K562 (cell line): ENCODE data around the gene ZBTB20. TPM values are rescaled to one million over a fixed set of nuclear protein-coding genes. Genes with fewer than 3 reads are reported as not detected.

Source experiments
- ATAC-seq: fragments of 200-7000 bp; cut with Tn5 transposase; 3 replicates; pipeline ENCODE4 v1.9.1; 2020; ENCODE audit warnings: moderate library complexity
- BruUV-seq: library from RNA; stranded (reverse); fragments of 400-500 nt; replicated peaks from 2 replicates; lab custom pipeline; 2021; lab: Mats Ljungman, UMichigan
- CTCF ChIA-PET: fragments of 300-600 bp; formaldehyde crosslinking; extraction: SDS; loops from one replicate; lab custom pipeline; 2021; ENCODE audit warnings: low intra/inter-chr PET ratio; lab: Yijun Ruan, JAX
- POLR2A ChIA-PET: fragments of 300-600, 350-650 bp; sonication (Branson Sonifier 250); formaldehyde crosslinking; extraction: SDS; loops from one replicate; lab custom pipeline; 2021; ENCODE audit warnings: antibody characterized with exemption, inconsistent platforms; lab: Yijun Ruan, JAX
- DNase-seq, 4 experiments: peaks; one replicate each; pipeline versions ENCODE4 v3.0.0 to v3.0.0-alpha.2; 2011 to 2018; ENCODE audit warnings: low spot score in 3 of 4, mixed read lengths in 3 of 4; ENCODE audit errors: extremely low read depth in 1 of 4
- FAIRE-seq: peaks from 2 replicates; lab custom pipeline; 2011; peaks lifted over from hg19 to GRCh38; lab: Jason Lieb, UNC
- H2AFZ ChIP-seq: 2 replicates; pipeline ENCODE4 v1.6.0; 2011; ENCODE audit warnings: low read depth, low read length, control low read depth, inconsistent platforms
- H3K27ac ChIP-seq: fragments of 200-600 bp; 3 replicates; pipeline ENCODE4 v1.8.0; 2011; ENCODE audit warnings: low read depth, mild to moderate bottlenecking, control low read depth, inconsistent platforms, low read length, moderate library complexity, mixed read lengths; ENCODE audit errors: extremely low read depth
- H3K27me3 ChIP-seq, 2 experiments: fragments of 300-600 bp in 1 of 2; 2 replicates in 1 of 2; 3 replicates in 1 of 2; pipeline versions ENCODE4 v1.6.0 to v1.8.0; 2011; ENCODE audit warnings: inconsistent platforms in 2 of 2, low read length in 2 of 2, mild to moderate bottlenecking in 1 of 2, mixed read lengths in 1 of 2, moderate library complexity in 1 of 2; ENCODE audit not compliant: control insufficient read depth in 2 of 2, insufficient read depth in 2 of 2
- H3K36me3 ChIP-seq: fragments of 300-600 bp; 3 replicates; pipeline ENCODE4 v1.8.0; 2011; ENCODE audit warnings: mild to moderate bottlenecking, low read length, inconsistent platforms; ENCODE audit not compliant: control insufficient read depth, insufficient read depth
- H3K4me1 ChIP-seq, 2 experiments: fragments of 200-600 bp in 1 of 2; replicated peaks in 1 of 2; 2 replicates in 1 of 2; 3 replicates in 1 of 2; pipeline versions ENCODE4 v1.5.1 to v1.8.0; 2011; ENCODE audit warnings: inconsistent platforms in 2 of 2, low read length in 2 of 2, mild to moderate bottlenecking in 1 of 2, mixed read lengths in 1 of 2, moderate library complexity in 1 of 2; ENCODE audit not compliant: control insufficient read depth in 2 of 2, insufficient read depth in 2 of 2
- H3K4me2 ChIP-seq: 2 replicates; pipeline ENCODE4 v1.6.1; 2011; ENCODE audit warnings: low read length, control low read depth, inconsistent platforms, mixed read lengths; ENCODE audit not compliant: insufficient read depth
- H3K4me3 ChIP-seq: fragments of 200-600 bp; sonication (generic), shearing (Covaris generic); 2 replicates; pipeline ENCODE4 v1.5.1; 2016; ENCODE audit warnings: control low read depth, inconsistent platforms
- H3K79me2 ChIP-seq: fragments of 200-600 bp; 3 replicates; pipeline ENCODE4 v1.8.0; 2011; ENCODE audit warnings: low read length, inconsistent platforms; ENCODE audit not compliant: control insufficient read depth, insufficient read depth
- H3K9ac ChIP-seq, 2 experiments: 2 replicates each; pipeline versions ENCODE4 v1.6.0 to v1.6.1; 2011; ENCODE audit warnings: low read depth in 2 of 2, low read length in 2 of 2, control low read depth in 1 of 2, inconsistent platforms in 1 of 2, mild to moderate bottlenecking in 1 of 2, mixed read lengths in 1 of 2; ENCODE audit not compliant: insufficient read depth in 1 of 2
- H3K9me1 ChIP-seq: one replicate; pipeline ENCODE4 v1.6.0; 2011; ENCODE audit warnings: inconsistent platforms, mild to moderate bottlenecking, low read length, moderate library complexity; ENCODE audit not compliant: control insufficient read depth, insufficient read depth
- H3K9me3 ChIP-seq: replicated peaks from 2 replicates; pipeline ENCODE4 v1.5.1; 2011; ENCODE audit warnings: low read depth, low read length, inconsistent platforms; ENCODE audit not compliant: control insufficient read depth, insufficient read depth
- H4K20me1 ChIP-seq: replicated peaks from 2 replicates; pipeline ENCODE4 v1.6.1; 2011; ENCODE audit warnings: low read length, inconsistent platforms, mixed read lengths; ENCODE audit not compliant: control insufficient read depth, insufficient read depth
- COPS2 ChIP-seq: fragments of 450-650 bp; conservative IDR thresholded peaks from 2 replicates; pipeline ENCODE4 v1.6.1; 2016; ENCODE audit warnings: mild to moderate bottlenecking, moderate library complexity
- ERF ChIP-seq: fragments of 450-650 bp; formaldehyde crosslinking; IDR thresholded peaks from 2 replicates; pipeline ENCODE4 v1.4.0; 2020; ENCODE audit warnings: mild to moderate bottlenecking, mixed read lengths
- POLR3G ChIP-seq: IDR thresholded peaks from 2 replicates; pipeline ENCODE4 v1.6.1; 2011; ENCODE audit not compliant: insufficient read length, insufficient replicate concordance; ENCODE audit errors: extremely low read depth
- PTBP1 ChIP-seq: fragments of 200-400 bp; formaldehyde crosslinking; IDR thresholded peaks from 2 replicates; pipeline ENCODE4 v1.6.1; 2017; ENCODE audit warnings: low read depth, low read length
- RBM39 ChIP-seq: fragments of 200-400 bp; formaldehyde crosslinking; optimal IDR thresholded peaks from 2 replicates; pipeline ENCODE3; 2018; ENCODE audit warnings: low read depth, low read length
- SMARCB1 ChIP-seq: IDR thresholded peaks from 2 replicates; pipeline ENCODE4 v1.6.1; 2011; ENCODE audit warnings: improper control_type of control experiment, low read depth; ENCODE audit not compliant: insufficient read length
- SREBF1 ChIP-seq: fragments of 150-350 bp; IDR thresholded peaks from 2 replicates; pipeline ENCODE4 v1.6.1; 2014; ENCODE audit warnings: antibody characterized with exemption, low read depth, low read length, borderline replicate concordance
- ZNF197 ChIP-seq: fragments of 200-800 bp; sonication (Bioruptor generic); IDR thresholded peaks from 2 replicates; pipeline ENCODE4 v1.6.1; 2016; ENCODE audit warnings: low read depth, missing genetic modification characterization, missing compliant biosample characterization
- ZNF354B ChIP-seq: fragments of 250-450 bp; sonication (Bioruptor Pico); IDR thresholded peaks from 2 replicates; pipeline ENCODE4 v1.4.0; 2020
- ZNF551 ChIP-seq: fragments of 250-450 bp; sonication (Bioruptor Pico); IDR thresholded peaks from 2 replicates; pipeline ENCODE4 v1.5.0; 2021; ENCODE audit warnings: mild to moderate bottlenecking, moderate library complexity
- WGBS: fragments of 100-300 bp; shearing (Covaris generic); methylation state at CpG from one replicate; pipeline ENCODE4 v1.1.6; 2016; ENCODE audit warnings: low coverage, mixed read lengths; ENCODE audit not compliant: insufficient coverage; ENCODE audit errors: missing lambda C conversion rate; 5-methylcytosine and 5-hydroxymethylcytosine counted together
- in situ Hi-C: fragments of 300-500 bp; cut with MboI; formaldehyde crosslinking; loops from 4 replicates; pipeline ENCODE4 v1.15.0; 2018; ENCODE audit warnings: inconsistent platforms, mixed read lengths
- intact Hi-C: fragments of 100-400 bp; cut with micrococcal nuclease; formaldehyde crosslinking; loops from 2 replicates; pipeline ENCODE4 v1.14.2; 2022
- polyA plus RNA-seq, 8 experiments: library from polyadenylated mRNA; depleted of rRNA in 4 of 8; stranded (reverse) in 5 of 8; unstranded in 3 of 8; fragments of >200 nt; fragmentation: Nextera tagmentation in 2 of 8; fragmentation: Illumina TruSeq in 1 of 8; extraction: Ambion mirVana in 2 of 8; extraction: Trizol in 1 of 8; gene quantifications; 2 replicates each; pipeline versions ENCODE4 v1.2.1 to v1.2.3, GENCODE V29; 2011 to 2014; ENCODE audit warnings: inconsistent platforms in 1 of 8, missing spikeins in 1 of 8
- total RNA-seq, 7 experiments: library from RNA; depleted of rRNA in 6 of 7; stranded (reverse); fragments of >200 nt in 6 of 7; fragmentation: Illumina TruSeq in 2 of 7; extraction: Trizol in 2 of 7; gene quantifications; 2 replicates each; pipeline versions ENCODE4 v1.2.1 to v1.2.3, GENCODE V29; 2011 to 2021; ENCODE audit warnings: low replicate concordance in 1 of 7
- TF ChIP-seq, protein P1 (sequence below): sonication (generic); formaldehyde crosslinking; IDR thresholded peaks from 2 replicates; pipeline ENCODE4 v1.8.1; 2023; ENCODE audit warnings: mild to moderate bottlenecking, missing genetic modification reagents
- TF ChIP-seq, protein P2 (sequence below), 2 experiments: IDR thresholded peaks in 1 of 2; conservative IDR thresholded peaks in 1 of 2; 2 replicates each; pipeline ENCODE4 v1.6.1; 2016; ENCODE audit warnings: low read depth in 2 of 2, mild to moderate bottlenecking in 1 of 2, missing compliant biosample characterization in 1 of 2, missing genetic modification characterization in 1 of 2, moderate library complexity in 1 of 2
- TF ChIP-seq, protein P3 (sequence below): fragments of 450-650 bp; IDR thresholded peaks from 2 replicates; pipeline ENCODE4 v1.7.1; 2018; ENCODE audit warnings: mild to moderate bottlenecking, low read depth; ENCODE audit not compliant: partially characterized antibody
- TF ChIP-seq, protein P4 (sequence below): fragments of 250-450 bp; sonication (Bioruptor Pico); IDR thresholded peaks from 2 replicates; pipeline ENCODE4 v1.8.0; 2022; ENCODE audit warnings: inconsistent platforms, mild to moderate bottlenecking, moderate library complexity, borderline replicate concordance

The ZBTB20 gene
- total and polyA plus RNA-seq, 9 of the 15 experiments (the other 6 are each of a cell fraction or from before 2014, with no cell fraction given) = 0.17 to 1.7 (median 0.45) TPM

DNA sequence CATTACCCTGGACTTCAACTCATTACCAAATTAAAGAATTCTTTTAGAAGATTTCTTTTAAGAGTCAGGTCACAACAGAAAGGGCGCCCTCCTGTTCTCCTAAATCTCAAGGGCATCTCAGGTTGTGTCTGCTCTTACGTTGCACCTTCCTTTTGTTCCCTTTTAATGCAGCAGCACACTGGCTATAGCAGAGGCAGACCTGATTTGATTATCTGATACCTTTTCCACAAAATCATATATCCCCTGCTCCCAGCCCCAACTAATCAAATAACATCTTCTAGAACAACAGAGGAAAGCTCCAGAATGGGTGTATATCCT lies 813.2 kb downstream of the ZBTB20 start:
- no peak overlapping the region for H3K9ac ChIP-seq
- POLR2A ChIA-PET = no interaction called here
- TF ChIP-seq ZNF551 (CRISPR knock-in tag) = no peak
- TF ChIP-seq PTBP1 = no peak
- TF ChIP-seq POLR3G = no peak
- TF ChIP-seq, protein P1, sequence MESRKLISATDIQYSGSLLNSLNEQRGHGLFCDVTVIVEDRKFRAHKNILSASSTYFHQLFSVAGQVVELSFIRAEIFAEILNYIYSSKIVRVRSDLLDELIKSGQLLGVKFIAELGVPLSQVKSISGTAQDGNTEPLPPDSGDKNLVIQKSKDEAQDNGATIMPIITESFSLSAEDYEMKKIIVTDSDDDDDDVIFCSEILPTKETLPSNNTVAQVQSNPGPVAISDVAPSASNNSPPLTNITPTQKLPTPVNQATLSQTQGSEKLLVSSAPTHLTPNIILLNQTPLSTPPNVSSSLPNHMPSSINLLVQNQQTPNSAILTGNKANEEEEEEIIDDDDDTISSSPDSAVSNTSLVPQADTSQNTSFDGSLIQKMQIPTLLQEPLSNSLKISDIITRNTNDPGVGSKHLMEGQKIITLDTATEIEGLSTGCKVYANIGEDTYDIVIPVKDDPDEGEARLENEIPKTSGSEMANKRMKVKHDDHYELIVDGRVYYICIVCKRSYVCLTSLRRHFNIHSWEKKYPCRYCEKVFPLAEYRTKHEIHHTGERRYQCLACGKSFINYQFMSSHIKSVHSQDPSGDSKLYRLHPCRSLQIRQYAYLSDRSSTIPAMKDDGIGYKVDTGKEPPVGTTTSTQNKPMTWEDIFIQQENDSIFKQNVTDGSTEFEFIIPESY (CRISPR knock-in tag) = no peak
- TF ChIP-seq, protein P2, sequence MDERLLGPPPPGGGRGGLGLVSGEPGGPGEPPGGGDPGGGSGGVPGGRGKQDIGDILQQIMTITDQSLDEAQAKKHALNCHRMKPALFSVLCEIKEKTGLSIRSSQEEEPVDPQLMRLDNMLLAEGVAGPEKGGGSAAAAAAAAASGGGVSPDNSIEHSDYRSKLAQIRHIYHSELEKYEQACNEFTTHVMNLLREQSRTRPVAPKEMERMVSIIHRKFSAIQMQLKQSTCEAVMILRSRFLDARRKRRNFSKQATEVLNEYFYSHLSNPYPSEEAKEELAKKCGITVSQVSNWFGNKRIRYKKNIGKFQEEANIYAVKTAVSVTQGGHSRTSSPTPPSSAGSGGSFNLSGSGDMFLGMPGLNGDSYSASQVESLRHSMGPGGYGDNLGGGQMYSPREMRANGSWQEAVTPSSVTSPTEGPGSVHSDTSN (CRISPR knock-in tag; IDR thresholded peaks at IDR 0.05; ENCODE audit: low read depth) = no peak
- TF ChIP-seq, protein P2 (tag; conservative IDR thresholded peaks at IDR 0.05; ENCODE audit: low read depth) = no peak
- no peak for TF ChIP-seq SREBF1
- TF ChIP-seq, protein P3, sequence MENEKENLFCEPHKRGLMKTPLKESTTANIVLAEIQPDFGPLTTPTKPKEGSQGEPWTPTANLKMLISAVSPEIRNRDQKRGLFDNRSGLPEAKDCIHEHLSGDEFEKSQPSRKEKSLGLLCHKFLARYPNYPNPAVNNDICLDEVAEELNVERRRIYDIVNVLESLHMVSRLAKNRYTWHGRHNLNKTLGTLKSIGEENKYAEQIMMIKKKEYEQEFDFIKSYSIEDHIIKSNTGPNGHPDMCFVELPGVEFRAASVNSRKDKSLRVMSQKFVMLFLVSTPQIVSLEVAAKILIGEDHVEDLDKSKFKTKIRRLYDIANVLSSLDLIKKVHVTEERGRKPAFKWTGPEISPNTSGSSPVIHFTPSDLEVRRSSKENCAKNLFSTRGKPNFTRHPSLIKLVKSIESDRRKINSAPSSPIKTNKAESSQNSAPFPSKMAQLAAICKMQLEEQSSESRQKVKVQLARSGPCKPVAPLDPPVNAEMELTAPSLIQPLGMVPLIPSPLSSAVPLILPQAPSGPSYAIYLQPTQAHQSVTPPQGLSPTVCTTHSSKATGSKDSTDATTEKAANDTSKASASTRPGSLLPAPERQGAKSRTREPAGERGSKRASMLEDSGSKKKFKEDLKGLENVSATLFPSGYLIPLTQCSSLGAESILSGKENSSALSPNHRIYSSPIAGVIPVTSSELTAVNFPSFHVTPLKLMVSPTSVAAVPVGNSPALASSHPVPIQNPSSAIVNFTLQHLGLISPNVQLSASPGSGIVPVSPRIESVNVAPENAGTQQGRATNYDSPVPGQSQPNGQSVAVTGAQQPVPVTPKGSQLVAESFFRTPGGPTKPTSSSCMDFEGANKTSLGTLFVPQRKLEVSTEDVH = no peak
- no peak for TF ChIP-seq ZNF197 (CRISPR knock-in tag)
- no peak for TF ChIP-seq SMARCB1
- no peak for TF ChIP-seq ZNF354B (CRISPR knock-in tag)
- no peak for TF ChIP-seq ERF (CRISPR knock-in tag)
- no peak for TF ChIP-seq RBM39
- TF ChIP-seq, protein P4, sequence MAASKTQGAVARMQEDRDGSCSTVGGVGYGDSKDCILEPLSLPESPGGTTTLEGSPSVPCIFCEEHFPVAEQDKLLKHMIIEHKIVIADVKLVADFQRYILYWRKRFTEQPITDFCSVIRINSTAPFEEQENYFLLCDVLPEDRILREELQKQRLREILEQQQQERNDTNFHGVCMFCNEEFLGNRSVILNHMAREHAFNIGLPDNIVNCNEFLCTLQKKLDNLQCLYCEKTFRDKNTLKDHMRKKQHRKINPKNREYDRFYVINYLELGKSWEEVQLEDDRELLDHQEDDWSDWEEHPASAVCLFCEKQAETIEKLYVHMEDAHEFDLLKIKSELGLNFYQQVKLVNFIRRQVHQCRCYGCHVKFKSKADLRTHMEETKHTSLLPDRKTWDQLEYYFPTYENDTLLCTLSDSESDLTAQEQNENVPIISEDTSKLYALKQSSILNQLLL = no peak
- no peak for TF ChIP-seq COPS2
- TF ChIP-seq, all 486 proteins: peak for 0
- Histone ChIP-seq H3K9me3 (no peaks in the 10 kb centered on the region), H3K36me3 (no peaks in the 10 kb centered on the region), H2AFZ (no peak overlapping the region), H4K20me1 (no peaks in the 10 kb centered on the region), H3K4me1 (no peaks in the 10 kb centered on the region), H3K9me1 (no peaks in the 10 kb centered on the region), H3K27ac (no peak overlapping the region), H3K27me3 (no peaks in the 10 kb centered on the region), H3K79me2 (no peaks in the 10 kb centered on the region), H3K4me2 (no peak overlapping the region), H3K4me3 (no peak overlapping the region)
- no peak for DNase-seq
- CTCF ChIA-PET = no interaction called here
- 0% methylated on average over 2 of the region's 2 CpGs for WGBS
- in situ Hi-C loops (no loop called here), intact Hi-C loops (no loop called here)
- no peak for ATAC-seq
- no TSS peak for BruUV-seq
- no peak for FAIRE-seq
